PC-3 (cell line): ENCODE data around the gene TMC3. TPM values are rescaled to one million over a fixed set of nuclear protein-coding genes. Genes with fewer than 3 reads are reported as not detected.

Experiments
- ATAC-seq: fragments of 200-7000 bp; cut with Tn5 transposase; 2 replicates; pipeline ENCODE4 v1.9.1; 2020; ENCODE audit warnings: mild to moderate bottlenecking, moderate library complexity
- BruUV-seq: library from RNA; stranded (reverse); fragments of 400-500 nt; replicated peaks from 2 replicates; lab custom pipeline; 2021; lab: Mats Ljungman, UMichigan
- CTCF ChIA-PET: fragments of 300-600 bp; sonication (Branson Sonifier 250); formaldehyde crosslinking; loops from one replicate; lab custom pipeline; 2022; ENCODE audit warnings: antibody characterized with exemption; lab: Charles Lee
- POLR2A ChIA-PET: fragments of 300-600 bp; sonication (Branson Sonifier 250); formaldehyde crosslinking; loops from one replicate; lab custom pipeline; 2022; ENCODE audit warnings: antibody characterized with exemption; ENCODE audit not compliant: unreplicated experiment; lab: Charles Lee
- DNase-seq: peaks from one replicate; pipeline ENCODE4 v3.0.0-alpha.2; 2015
- H2AFZ ChIP-seq: fragments of 300-600 bp; sonication (generic); 2 replicates; pipeline ENCODE4 v1.6.0; 2016; ENCODE audit warnings: antibody characterized with exemption, low read length
- H3F3A ChIP-seq: fragments of 300-600 bp; sonication (generic); one replicate; pipeline ENCODE4 v1.6.0; 2017; ENCODE audit warnings: antibody characterized with exemption, low read length, control low read depth, mild to moderate bottlenecking; ENCODE audit not compliant: unreplicated experiment
- H3K27ac ChIP-seq: fragments of 300-600 bp; sonication (generic); 2 replicates; pipeline ENCODE4 v1.5.1; 2016; ENCODE audit warnings: mild to moderate bottlenecking, low read length
- H3K27me3 ChIP-seq: fragments of 300-600 bp; sonication (generic); 2 replicates; pipeline ENCODE4 v1.6.1; 2016; ENCODE audit warnings: low read length, mixed read lengths
- H3K36me3 ChIP-seq: fragments of 300-600 bp; sonication (generic); 2 replicates; pipeline ENCODE4 v1.6.1; 2016; ENCODE audit warnings: low read depth, mixed run types, low read length, mixed read lengths
- H3K4me1 ChIP-seq: fragments of 300-600 bp; sonication (generic); 2 replicates; pipeline ENCODE4 v1.5.1; 2016; ENCODE audit warnings: low read length; ENCODE audit not compliant: insufficient read depth
- H3K4me2 ChIP-seq: fragments of 300-600 bp; sonication (generic); 2 replicates; pipeline ENCODE4 v1.6.0; 2016; ENCODE audit warnings: low read length
- H3K4me3 ChIP-seq: fragments of 300-600 bp; sonication (generic); 2 replicates; pipeline ENCODE4 v1.5.1; 2016; ENCODE audit warnings: mild to moderate bottlenecking, low read length, mixed read lengths
- H3K79me2 ChIP-seq: fragments of 300-600 bp; sonication (generic); 2 replicates; pipeline ENCODE4 v1.6.1; 2017; ENCODE audit warnings: low read length, mixed read lengths
- H3K9ac ChIP-seq: fragments of 300-600 bp; sonication (generic); 2 replicates; pipeline ENCODE4 v1.6.0; 2016; ENCODE audit warnings: mild to moderate bottlenecking, low read length
- H3K9me2 ChIP-seq: fragments of 300-600 bp; sonication (generic); replicated peaks from 2 replicates; pipeline ENCODE4 v1.6.1; 2016; ENCODE audit warnings: mixed run types, low read length, mixed read lengths
- H3K9me3 ChIP-seq: fragments of 300-600 bp; sonication (generic); 2 replicates; pipeline ENCODE4 v1.6.1; 2016; ENCODE audit warnings: low read length, mixed read lengths
- H4K20me1 ChIP-seq: fragments of 300-600 bp; sonication (generic); 2 replicates; pipeline ENCODE4 v1.6.1; 2016; ENCODE audit warnings: low read length, mixed read lengths
- CTCF ChIP-seq: fragments of 300-600 bp; sonication (generic); conservative IDR thresholded peaks from 2 replicates; pipeline ENCODE4 v1.5.1; 2017; ENCODE audit warnings: antibody characterized with exemption, low read depth, mild to moderate bottlenecking, low read length
- EZH2 ChIP-seq: fragments of 300-600 bp; sonication (generic); IDR thresholded peaks from one replicate; pipeline ENCODE4 v1.6.1; 2017; ENCODE audit warnings: antibody characterized with exemption, mild to moderate bottlenecking, low read length; ENCODE audit not compliant: unreplicated experiment
- EZH2phosphoT487 ChIP-seq: fragments of 300-600 bp; sonication (generic); IDR thresholded peaks from 2 replicates; pipeline ENCODE4 v1.6.1; 2018; ENCODE audit warnings: mild to moderate bottlenecking, antibody characterized with exemption, low read length, borderline replicate concordance
- intact Hi-C: fragments of 100-400 bp; cut with micrococcal nuclease; formaldehyde crosslinking; loops from 2 replicates; pipeline ENCODE4 v1.9.0; 2023
- total RNA-seq: library from RNA; depleted of rRNA; stranded (reverse); fragments of >200 nt; gene quantifications from 2 replicates; pipeline ENCODE4 v1.2.3, GENCODE V29; 2014

TMC3 gene
- total RNA-seq, 1 experiment from 2014 or later = not detected

DNA sequence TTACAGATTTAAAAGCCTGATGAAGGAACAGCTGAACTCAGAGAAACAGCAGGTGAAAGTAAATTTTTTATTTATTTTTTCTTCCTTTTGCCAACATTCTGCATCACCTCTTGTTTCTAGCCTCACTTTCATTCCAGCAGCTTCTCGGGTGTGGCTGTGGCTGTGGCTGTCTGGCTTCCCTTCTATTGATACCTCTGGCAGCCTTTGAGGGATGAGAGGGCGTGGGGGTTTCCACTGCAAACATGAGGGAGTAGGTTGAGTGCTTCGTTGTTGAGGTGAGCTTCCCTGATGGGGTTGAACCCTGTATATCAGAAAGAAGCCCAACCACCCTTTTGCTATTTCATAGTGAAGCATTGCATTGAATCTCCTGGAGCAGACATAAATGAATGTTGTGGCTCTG lies 6.2 kb upstream of the TMC3 start:
- Histone ChIP-seq H3K4me2 (no peak overlapping the region), H3K36me3 (no peaks in the 10 kb centered on the region), H3K4me3 (no peak overlapping the region), H3K9me3 (no peaks in the 10 kb centered on the region), H3F3A (no peaks in the 10 kb centered on the region), H2AFZ (no peak overlapping the region), H3K9ac (no peak overlapping the region), H4K20me1 (no peaks in the 10 kb centered on the region), H3K4me1 (no peaks in the 10 kb centered on the region), H3K27me3 (peaks cover 32% of the 10 kb centered on the region), H3K27ac (no peak overlapping the region), H3K79me2 (no peaks in the 10 kb centered on the region), H3K9me2 (no peaks in the 10 kb centered on the region)
- no TSS peak for BruUV-seq
- POLR2A ChIA-PET = no interaction called here
- DNase-seq (no peak), ATAC-seq (peak; percentile 35)
- CTCF ChIA-PET = no interaction called here
- TF ChIP-seq CTCF = no peak
- intact Hi-C loops = no loop called here

DNA sequence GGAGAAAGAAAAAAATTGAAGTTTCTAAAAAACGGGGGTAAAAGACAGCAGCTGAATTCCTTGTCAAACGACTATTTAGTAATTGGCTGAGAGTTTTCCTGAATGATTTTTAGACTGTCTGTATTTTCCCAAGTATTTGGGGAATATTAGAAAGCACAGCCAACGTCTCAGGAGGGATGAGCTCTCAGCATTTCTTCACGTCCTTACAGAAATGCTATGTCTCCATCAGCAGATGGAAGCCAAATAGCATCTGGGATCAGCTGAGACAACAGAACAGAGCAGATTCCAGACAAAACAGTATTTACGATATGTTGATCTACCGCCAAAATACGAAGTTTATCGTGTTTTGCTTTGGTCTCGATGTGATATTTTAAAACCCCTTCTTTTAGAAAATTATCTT lies 5.3 kb upstream of the TMC3 start:
- no peak overlapping the region for H2AFZ ChIP-seq
- H3K36me3 ChIP-seq = no peaks in the 10 kb centered on the region
- no peak for DNase-seq
- TF ChIP-seq CTCF (no peak), EZH2phosphoT487 (no peak), EZH2 (no peak)
- intact Hi-C loops = no loop called here
- no peak overlapping the region for H3K4me2 ChIP-seq
- no peaks in the 10 kb centered on the region for H3F3A ChIP-seq
- no TSS peak for BruUV-seq
- H3K27ac ChIP-seq = no peak overlapping the region
- H3K9me3 ChIP-seq = no peaks in the 10 kb centered on the region
- no peaks in the 10 kb centered on the region for H3K9me2 ChIP-seq
- H3K9ac ChIP-seq = no peak overlapping the region
- no peak for ATAC-seq
- H3K27me3 ChIP-seq = peaks cover 40% of the 10 kb centered on the region
- H3K4me3 ChIP-seq = no peak overlapping the region
- H3K79me2 ChIP-seq = no peaks in the 10 kb centered on the region
- CTCF ChIA-PET = no interaction called here
- POLR2A ChIA-PET = no interaction called here
- no peaks in the 10 kb centered on the region for H4K20me1 ChIP-seq
- H3K4me1 ChIP-seq = no peaks in the 10 kb centered on the region

DNA sequence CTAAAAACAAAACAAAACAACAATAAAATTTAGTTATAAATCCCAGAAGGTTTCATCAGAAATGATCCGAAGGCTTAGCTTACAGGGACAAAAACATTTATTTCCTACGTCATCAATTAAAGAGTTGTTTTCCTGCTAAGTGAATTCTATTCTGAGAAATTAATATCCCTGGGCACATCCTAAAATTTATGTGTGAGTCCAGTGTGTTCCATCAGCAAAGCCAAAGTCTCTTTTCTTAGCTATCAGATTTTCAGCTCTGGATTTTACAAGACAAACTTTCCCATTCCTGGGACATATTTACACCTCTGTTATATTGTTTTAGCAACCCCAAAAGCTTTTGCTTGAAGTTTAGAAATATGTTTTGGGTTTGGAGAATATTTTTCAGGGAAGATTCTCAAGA lies 4.4 kb upstream of the TMC3 start:
- no peaks in the 10 kb centered on the region for H3K9me2 ChIP-seq
- CTCF ChIA-PET = no interaction called here
- ATAC-seq (no peak), DNase-seq (no peak)
- no peaks in the 10 kb centered on the region for H3K79me2 ChIP-seq
- no peaks in the 10 kb centered on the region for H3K36me3 ChIP-seq
- POLR2A ChIA-PET = no interaction called here
- no peak overlapping the region for H2AFZ ChIP-seq
- H3K9ac ChIP-seq = no peak overlapping the region
- no peaks in the 10 kb centered on the region for H3F3A ChIP-seq
- H3K4me2 ChIP-seq = no peak overlapping the region
- H4K20me1 ChIP-seq = no peaks in the 10 kb centered on the region
- no peaks in the 10 kb centered on the region for H3K4me1 ChIP-seq
- H3K4me3 ChIP-seq = no peak overlapping the region
- intact Hi-C loops = no loop called here
- no TSS peak for BruUV-seq
- H3K27ac ChIP-seq = no peak overlapping the region
- TF ChIP-seq EZH2phosphoT487 = no peak
- TF ChIP-seq EZH2 = no peak
- no peak for TF ChIP-seq CTCF
- no peaks in the 10 kb centered on the region for H3K9me3 ChIP-seq
- peaks cover 47% of the 10 kb centered on the region for H3K27me3 ChIP-seq
